AG09319 (cell line): ENCODE measurements around the gene FUT3.
"Not testable (repeated sequence)": the region's sequence is repeated elsewhere in the genome, so short reads cannot be mapped to it uniquely, and the experiment has no call there.

Experiments
- DNase-seq: peaks from one replicate; pipeline ENCODE4 v3.0.0-alpha.2; 2010; ENCODE audit warnings: low read depth; ENCODE audit errors: extremely low read depth
- TF ChIP-seq, protein P1 (sequence below): IDR thresholded peaks from 2 replicates; pipeline ENCODE4 v1.5.1; 2011; ENCODE audit warnings: low read depth, mild to moderate bottlenecking, inconsistent platforms, low read length, moderate library complexity

The FUT3 gene

DNA sequence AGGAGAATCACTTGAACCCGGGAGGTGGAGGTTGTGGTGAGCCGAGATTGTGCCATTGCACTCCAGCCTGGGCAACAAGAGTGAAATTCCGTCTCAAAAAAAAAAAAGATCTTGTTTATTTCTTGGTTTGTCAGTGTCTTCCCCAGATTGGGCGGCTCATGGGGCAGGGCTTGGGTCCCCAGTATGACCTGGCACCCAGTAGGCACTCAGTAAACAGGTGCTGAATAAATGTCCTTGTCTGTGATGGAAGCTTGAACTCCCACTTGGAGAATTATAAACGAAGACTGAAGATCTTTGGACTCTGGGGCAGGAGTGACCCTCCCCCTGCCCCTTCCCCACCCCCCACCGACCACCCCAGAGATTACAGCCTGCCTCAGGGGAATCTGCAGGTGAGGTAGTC lies 28.9 kb upstream of the FUT3 start:
- DNase-seq = no peak
- TF ChIP-seq, protein P1, sequence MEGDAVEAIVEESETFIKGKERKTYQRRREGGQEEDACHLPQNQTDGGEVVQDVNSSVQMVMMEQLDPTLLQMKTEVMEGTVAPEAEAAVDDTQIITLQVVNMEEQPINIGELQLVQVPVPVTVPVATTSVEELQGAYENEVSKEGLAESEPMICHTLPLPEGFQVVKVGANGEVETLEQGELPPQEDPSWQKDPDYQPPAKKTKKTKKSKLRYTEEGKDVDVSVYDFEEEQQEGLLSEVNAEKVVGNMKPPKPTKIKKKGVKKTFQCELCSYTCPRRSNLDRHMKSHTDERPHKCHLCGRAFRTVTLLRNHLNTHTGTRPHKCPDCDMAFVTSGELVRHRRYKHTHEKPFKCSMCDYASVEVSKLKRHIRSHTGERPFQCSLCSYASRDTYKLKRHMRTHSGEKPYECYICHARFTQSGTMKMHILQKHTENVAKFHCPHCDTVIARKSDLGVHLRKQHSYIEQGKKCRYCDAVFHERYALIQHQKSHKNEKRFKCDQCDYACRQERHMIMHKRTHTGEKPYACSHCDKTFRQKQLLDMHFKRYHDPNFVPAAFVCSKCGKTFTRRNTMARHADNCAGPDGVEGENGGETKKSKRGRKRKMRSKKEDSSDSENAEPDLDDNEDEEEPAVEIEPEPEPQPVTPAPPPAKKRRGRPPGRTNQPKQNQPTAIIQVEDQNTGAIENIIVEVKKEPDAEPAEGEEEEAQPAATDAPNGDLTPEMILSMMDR = no peak

DNA sequence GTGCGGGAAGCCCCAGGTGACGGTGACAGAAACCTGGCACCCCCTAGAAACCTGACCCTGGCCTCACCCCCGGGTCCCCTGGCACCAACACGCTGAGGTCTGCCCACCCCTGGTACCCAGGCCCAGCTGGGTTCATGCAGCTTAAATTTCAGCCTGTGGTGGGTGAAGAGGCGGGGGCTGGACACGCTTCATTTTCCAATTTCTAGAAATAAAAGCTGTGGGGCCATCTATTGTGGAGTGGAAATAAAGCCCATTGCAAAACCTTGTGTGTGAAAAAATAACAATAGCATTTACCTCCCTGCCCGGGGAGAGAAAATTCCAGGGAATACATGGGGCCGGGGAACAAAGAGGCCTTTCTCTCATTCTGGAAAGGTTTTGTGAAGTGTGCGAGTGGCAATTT lies 26.6 kb upstream of the FUT3 start:
- no peak for DNase-seq
- TF ChIP-seq, protein P1 = no peak

DNA sequence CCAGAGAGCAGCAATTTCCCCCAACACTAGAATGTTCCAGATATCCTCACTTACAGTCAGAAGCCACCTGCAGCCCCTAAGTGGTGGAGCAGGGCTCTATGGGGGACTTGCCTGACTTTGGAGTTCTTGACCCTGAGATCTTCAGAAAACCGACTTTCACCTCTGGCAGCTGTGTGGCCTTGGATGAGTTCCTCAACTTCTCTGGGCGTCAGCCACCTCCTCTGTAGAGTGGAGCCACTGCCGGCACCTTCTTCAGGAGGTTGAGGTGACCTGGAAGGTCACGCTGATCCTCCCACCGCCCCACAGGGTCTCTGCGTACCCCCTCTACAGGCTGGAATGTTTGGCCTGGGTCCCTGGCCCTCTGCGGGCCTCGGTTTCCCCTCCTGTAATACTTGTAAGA lies 26.2 kb upstream of the FUT3 start:
- DNase-seq = no peak
- TF ChIP-seq, protein P1 = no peak

DNA sequence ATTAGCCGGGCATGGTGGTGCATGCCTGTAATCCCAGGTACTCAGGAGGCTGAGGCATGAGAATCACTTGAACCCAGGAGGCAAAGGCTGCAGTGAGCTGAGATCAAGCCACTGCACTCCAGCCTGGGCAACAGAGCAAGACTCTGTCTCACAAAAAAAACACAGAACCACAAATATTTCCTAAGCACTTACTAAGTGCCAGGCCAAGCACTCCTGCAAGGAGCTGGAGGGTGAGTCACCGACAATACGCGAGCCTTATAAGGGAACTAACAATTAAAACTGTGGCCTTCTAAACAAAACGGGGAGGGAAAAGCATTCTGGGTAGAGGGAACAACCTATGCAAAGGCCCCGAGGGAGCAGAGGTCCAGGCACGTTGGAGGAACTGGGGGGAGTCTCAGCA lies 23.2 kb upstream of the FUT3 start:
- DNase-seq = not testable (repeated sequence)

DNA sequence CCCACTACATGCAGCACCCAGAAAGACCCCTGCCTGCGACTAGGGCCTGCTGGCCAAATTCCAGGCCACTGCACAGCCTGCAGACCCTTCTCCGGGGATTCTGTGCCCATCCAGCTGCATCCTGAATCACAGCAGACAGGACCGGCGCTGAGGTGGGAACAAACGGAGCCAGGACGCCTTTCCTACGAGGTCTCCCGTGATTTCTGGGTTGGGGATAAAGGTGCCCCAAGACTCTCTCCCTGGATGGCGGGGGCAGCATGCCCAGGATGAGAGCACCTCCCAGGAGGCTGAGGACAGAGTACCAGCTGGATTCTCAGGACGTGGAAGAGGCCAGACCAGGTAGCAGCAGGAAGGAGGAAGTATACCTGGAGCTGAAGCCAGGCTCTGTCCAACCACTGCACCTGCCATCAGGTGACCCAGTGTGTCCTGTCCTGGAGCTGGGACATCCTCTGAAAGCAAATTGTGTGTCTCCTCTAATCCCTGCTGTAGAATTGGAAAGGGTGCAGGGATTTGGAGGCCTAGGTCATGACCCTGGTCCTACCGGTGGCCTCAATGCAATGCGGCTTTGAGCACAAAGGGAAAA lies 22.5 kb upstream of the FUT3 start:
- TF ChIP-seq, protein P1 = no peak
- DNase-seq = no peak

DNA sequence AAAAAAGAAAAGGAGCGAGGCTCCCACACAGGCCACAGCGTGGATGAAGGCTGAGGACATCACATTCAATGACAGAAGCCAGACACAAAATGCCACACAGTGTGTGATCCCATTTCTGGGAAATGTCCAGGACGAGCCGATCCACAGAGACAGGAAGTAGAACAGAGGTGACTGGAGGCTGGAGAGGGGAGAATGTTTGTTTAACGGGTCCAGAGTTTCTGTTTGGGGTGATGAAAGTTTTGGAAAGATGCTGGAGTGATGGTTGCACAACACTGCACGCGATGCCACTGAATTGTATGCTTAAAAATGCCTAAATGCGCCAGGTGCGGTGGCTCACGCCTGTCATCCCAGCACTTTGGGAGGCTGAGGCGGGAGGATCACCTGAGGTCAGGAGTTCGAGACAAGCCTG lies 19.7 kb upstream of the FUT3 start:
- TF ChIP-seq, protein P1 = no peak
- DNase-seq = no peak

DNA sequence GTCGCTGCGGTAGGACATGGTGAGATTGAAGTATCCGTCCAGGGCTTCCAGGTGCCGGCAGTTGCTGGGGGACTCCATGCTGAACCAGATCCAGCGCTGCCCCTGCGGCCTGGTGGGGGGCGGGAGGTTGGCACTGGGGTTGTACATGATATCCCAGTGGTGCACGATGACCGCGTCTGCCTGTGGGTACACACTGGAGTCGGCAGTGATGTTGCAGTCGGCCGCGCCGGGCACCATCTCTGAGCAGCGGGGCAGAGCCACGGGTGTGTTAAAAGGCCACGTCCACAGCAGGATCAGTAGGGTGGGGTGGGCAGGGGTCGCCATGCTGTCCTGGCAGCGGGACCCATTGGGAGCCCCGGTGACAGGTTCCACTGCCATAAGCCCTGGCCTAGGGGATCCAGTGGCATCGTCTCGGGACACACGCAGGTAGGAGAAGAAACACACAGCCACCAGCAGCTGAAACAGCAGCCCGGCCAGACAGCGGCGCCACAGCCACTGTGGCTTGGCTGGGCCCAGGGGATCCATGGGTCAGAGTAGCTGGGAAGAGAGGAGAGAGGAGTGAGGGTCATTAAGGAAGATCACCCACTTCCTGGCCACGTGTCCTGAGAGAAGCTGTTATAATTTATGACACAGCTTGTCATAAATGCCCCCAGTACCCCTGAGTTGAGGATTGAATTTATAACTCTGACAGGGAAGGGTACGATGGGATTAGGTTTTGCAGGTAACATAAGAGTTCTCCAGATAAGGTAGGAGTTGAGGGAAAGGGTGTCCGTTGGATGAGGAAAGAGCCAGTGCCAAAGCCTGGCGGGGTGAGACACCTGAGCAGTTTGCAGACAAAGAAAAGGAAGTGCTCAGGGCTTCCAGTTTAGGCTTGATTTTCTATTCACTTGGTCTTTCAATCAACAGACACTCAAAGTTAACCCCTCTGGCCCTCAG lies 16.2 kb upstream of the FUT3 start:
- TF ChIP-seq, protein P1 = no peak
- DNase-seq = no peak
